ENCODE results near the gene CNOT10. TPM values are rescaled to one million over a fixed set of nuclear protein-coding genes. Genes with fewer than 3 reads are reported as not detected.
"Not testable (repeated sequence)": the region's sequence is repeated elsewhere in the genome, so short reads cannot be mapped to it uniquely, and the experiment has no call there.

The CNOT10 gene
- total RNA-seq, 1 donor from 2014 or later, result 48.7 TPM

GRCh38 chr3:32781211-32781968 lies 96.4 kb downstream of the CNOT10 start:
- H3K36me3 Mint-ChIP-seq, result peaks cover 3% of the 10 kb centered on the region
- H3K4me3 Mint-ChIP-seq, result peak overlapping the region; percentile 82
- TF ChIP-seq, protein P1, sequence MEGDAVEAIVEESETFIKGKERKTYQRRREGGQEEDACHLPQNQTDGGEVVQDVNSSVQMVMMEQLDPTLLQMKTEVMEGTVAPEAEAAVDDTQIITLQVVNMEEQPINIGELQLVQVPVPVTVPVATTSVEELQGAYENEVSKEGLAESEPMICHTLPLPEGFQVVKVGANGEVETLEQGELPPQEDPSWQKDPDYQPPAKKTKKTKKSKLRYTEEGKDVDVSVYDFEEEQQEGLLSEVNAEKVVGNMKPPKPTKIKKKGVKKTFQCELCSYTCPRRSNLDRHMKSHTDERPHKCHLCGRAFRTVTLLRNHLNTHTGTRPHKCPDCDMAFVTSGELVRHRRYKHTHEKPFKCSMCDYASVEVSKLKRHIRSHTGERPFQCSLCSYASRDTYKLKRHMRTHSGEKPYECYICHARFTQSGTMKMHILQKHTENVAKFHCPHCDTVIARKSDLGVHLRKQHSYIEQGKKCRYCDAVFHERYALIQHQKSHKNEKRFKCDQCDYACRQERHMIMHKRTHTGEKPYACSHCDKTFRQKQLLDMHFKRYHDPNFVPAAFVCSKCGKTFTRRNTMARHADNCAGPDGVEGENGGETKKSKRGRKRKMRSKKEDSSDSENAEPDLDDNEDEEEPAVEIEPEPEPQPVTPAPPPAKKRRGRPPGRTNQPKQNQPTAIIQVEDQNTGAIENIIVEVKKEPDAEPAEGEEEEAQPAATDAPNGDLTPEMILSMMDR (IDR thresholded peaks at IDR 0.05; ENCODE audit: unreplicated experiment), result peak; percentile 68
- peaks cover 16% of the 10 kb centered on the region for H3K27me3 Mint-ChIP-seq (ENCODE audit: low read depth)
- DNase-seq (ENCODE audit: low spot score in 2 of 2, unreplicated experiment in 2 of 2), result peak; percentile 67 to 87
- peak overlapping the region; percentile 80 for H3K27ac Mint-ChIP-seq
- no peaks in the 10 kb centered on the region for H3K9me3 Mint-ChIP-seq
- peaks cover 4% of the 10 kb centered on the region for H3K4me1 Mint-ChIP-seq

GRCh38 chr3:32781969-32782270 lies 96.9 kb downstream of the CNOT10 start:
- not testable (repeated sequence) for H3K36me3 Mint-ChIP-seq; DNase-seq (ENCODE audit: low spot score in 2 of 2, unreplicated experiment in 2 of 2); H3K4me1 Mint-ChIP-seq; H3K27ac Mint-ChIP-seq; H3K9me3 Mint-ChIP-seq
- Mint-ChIP-seq H3K4me3 (peak overlapping the region; percentile 37), H3K27me3 (ENCODE audit: low read depth) (peaks cover 16% of the 10 kb centered on the region)

DNA sequence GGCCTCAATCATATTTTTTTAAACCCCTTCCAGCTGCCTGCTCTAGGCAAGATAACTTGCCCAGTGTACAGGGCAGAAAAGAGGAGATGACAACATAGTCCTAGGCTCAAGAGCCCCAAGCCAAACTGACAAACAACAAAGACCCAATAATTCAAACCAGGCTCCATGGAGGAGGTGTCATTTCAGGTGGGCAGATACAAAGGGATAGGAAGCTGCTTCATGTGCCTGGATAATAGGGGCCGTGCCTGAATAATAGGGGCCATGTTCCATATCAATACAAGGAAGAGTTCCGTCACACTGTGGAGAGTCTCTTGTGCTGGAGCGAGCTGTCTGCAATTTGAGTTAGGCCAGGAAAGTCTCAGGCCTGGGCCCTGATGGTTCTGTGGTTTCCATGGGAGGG lies 97.4 kb downstream of the CNOT10 start:
- no peak for DNase-seq (ENCODE audit: low spot score in 2 of 2, unreplicated experiment in 2 of 2)
- Mint-ChIP-seq H3K4me3 (peak overlapping the region; percentile 37), H3K27me3 (ENCODE audit: low read depth) (peaks cover 16% of the 10 kb centered on the region), H3K9me3 (no peaks in the 10 kb centered on the region), H3K4me1 (peaks cover 4% of the 10 kb centered on the region), H3K27ac (no peak overlapping the region), H3K36me3 (peaks cover 3% of the 10 kb centered on the region)
- TF ChIP-seq, protein P1 (IDR thresholded peaks at IDR 0.05; ENCODE audit: unreplicated experiment), result no peak

GRCh38 chr3:32791833-32792232 lies 106.8 kb downstream of the CNOT10 start:
- H3K4me3 Mint-ChIP-seq, result no peak overlapping the region
- H3K27me3 Mint-ChIP-seq (ENCODE audit: low read depth), result no peaks in the 10 kb centered on the region
- H3K4me1 Mint-ChIP-seq, result peaks cover 16% of the 10 kb centered on the region
- no peak for DNase-seq (ENCODE audit: low spot score in 2 of 2, unreplicated experiment in 2 of 2)
- H3K27ac Mint-ChIP-seq, result peak overlapping the region; percentile 77
- TF ChIP-seq, protein P1 (IDR thresholded peaks at IDR 0.05; ENCODE audit: unreplicated experiment), result no peak
- no peaks in the 10 kb centered on the region for H3K9me3 Mint-ChIP-seq
- H3K36me3 Mint-ChIP-seq, result no peaks in the 10 kb centered on the region

DNA sequence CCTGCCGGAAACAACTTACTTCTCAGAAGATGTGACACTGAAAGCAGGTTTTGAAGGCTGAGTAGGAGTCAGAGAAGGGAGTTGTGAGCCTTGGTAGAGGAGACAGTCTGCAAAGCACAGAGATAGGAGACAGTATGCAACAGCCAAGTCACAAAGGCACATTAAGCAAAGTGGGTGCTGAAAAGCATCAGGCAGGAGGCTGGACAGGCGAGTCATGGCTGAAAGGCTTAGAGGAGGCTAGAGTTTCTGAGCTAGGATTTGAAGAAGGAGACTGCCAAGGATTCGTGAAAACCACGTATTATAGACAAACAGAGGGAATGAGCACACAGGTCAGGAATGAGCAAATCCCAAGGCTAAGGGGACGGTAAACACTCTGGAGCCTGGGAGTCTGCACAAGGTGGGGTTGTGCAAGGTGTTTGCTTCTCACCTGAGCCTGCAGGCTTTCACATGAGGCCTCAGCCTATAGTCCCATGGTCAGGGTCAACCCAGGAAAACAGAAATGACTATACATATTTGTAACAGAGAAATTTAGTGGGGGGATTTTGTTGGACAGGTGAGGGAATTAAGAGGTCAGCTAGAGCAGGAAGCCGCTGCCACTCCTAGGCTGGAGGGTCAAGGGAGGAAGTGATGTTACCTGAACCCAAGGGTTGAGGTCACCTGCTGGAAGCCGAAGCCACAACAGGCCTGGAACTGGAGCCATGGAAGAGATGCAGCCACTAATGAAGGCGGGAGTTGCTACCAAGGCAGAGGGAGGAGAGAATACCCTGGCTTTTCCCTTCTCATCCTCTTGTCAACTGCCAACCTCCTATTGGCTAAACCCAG lies 109.7 kb downstream of the CNOT10 start:
- Mint-ChIP-seq H3K27ac (no peak overlapping the region), H3K9me3 (no peaks in the 10 kb centered on the region), H3K4me3 (no peak overlapping the region), H3K4me1 (peaks cover 16% of the 10 kb centered on the region), H3K27me3 (ENCODE audit: low read depth) (no peaks in the 10 kb centered on the region), H3K36me3 (no peaks in the 10 kb centered on the region)
- TF ChIP-seq, protein P1 (IDR thresholded peaks at IDR 0.05; ENCODE audit: unreplicated experiment), result no peak
- no peak for DNase-seq (ENCODE audit: low spot score in 2 of 2, unreplicated experiment in 2 of 2)

DNA sequence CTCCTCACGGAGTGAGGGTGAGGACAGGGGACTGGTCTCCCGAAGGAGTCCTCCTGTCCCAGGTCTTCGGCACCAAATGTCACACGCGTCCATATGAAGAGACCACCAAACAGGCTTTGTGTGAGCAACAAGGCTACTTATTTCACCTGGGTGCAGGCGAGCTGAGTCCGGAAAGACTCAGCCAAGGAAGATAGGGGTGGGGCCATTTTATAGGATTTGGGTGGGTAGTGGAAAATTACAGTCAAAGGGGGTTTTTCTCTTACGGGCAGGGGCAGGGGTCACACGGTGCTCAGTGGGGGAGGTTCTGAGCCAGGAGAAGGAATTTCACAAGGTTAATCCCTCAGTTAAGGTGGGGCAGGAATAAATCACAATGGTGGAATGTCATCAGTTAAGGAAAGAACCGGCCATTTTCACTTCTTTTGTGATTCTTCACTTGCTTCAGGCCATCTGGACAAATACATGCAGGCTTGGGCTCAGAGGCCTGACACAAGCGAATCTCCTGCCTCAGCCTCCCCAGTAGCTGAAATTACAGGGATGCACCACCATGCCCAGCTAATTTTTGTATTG lies 111.5 kb downstream of the CNOT10 start:
- H3K4me1 Mint-ChIP-seq, result peaks cover 11% of the 10 kb centered on the region
- not testable (repeated sequence) for H3K27me3 Mint-ChIP-seq (ENCODE audit: low read depth); H3K27ac Mint-ChIP-seq; H3K4me3 Mint-ChIP-seq; DNase-seq (ENCODE audit: low spot score in 2 of 2, unreplicated experiment in 2 of 2); H3K36me3 Mint-ChIP-seq; H3K9me3 Mint-ChIP-seq

All from mesothelial cell of epicardium (in vitro differentiated cells).